ENCODE results near the gene SAE1.
A peak's percentile ranks its signal among the peaks of the same experiment; 100 is the strongest.
"Not testable (repeated sequence)": the region's sequence is repeated elsewhere in the genome, so short reads cannot be mapped to it uniquely, and the experiment has no call there.

SAE1 gene

DNA sequence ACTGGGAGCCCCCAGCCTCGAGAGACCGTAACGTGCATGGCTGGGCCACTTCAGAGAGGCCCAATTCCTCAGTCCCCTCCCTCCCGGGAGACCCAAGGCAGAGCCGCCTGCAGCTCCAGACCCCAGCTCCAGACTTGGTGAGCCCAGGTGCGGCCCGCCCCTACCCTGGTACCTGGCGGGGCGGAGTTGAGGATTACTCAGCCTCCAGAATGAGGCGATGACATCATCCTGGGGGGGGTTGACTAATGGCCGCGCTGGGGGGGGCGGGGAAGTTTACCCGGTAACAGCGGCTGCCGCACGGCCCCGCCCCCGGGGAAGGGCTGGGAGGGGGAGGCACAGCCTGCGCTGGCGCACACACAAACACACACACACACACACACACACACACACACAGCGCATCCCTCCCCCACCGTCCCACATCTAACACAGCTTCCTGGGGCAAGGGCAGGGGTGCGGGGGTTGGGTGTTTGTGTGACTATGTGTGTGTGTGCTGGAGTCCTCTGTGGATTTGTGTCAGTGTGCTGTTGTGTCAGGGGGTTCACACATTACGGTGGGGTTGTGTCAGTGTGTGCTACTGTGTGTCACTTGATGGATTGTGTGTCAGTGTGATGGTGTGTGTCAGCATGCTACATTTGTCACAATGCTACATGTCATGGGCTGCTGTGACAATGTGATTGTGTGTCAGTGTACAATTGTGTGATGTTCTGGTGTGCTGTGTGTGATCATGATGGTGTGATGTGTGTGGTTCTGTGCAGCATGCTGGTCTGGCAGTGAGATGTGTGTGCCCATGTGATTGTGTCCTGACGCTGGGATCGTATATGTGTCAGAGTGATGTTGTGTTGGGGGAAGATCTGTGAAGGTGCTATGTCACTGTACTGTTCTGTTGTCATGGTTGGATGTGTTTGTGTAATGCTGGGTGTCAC is 110.6 kb downstream of the SAE1 start:
- DNase-seq (ENCODE audit: low read depth): peak; percentile 76

DNA sequence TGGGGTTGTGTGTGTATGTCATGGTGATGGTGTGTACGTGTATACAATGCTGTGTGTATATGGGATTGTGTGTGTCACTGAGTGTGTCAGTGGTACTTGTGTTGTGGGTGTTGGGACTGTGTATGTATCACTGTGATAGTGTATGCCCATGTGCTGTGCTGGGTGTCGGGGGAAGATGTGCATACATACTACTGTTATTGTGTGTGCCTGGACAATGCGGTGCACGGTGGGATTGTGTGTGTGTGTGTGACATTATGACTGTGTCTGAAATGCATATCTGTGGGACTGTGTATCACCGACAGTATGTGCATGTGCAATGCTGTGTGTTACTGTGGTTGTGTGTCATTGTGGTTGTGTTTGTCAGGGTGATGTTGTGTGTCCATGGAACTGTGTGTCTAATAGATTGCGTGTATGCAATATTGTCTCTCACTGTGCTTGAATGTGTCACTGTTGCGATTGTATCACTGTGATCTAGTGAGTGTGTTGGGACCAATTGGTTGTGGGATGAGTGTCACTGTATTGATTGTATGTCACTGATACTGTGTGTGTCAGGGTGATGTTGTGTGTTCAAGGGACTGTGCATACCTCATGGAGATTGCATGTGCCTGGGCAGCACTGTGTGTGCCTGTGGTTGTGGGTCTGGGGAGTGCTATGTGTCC is 111.4 kb downstream of the SAE1 start:
- no peak for DNase-seq (ENCODE audit: low read depth)

DNA sequence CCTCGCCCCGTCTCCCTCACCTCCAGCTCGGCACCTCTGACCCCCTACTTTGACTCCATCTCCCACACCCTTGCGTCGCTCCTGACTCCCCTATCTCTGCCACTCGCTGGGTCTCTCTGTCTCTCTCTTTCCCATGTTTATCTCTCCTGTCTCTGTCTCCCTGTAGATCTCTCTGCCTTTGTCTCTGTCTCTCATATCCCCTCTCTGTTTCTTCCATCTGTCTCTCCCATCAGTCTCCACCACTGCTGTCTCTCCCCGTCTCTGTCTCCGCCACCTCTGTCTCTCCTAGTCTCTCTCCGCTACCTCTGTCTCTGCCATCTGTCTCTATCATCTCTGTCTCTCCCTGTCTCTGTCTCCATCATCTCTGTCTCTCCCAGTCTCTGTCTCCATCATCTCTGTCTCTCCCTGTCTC is 112.7 kb downstream of the SAE1 start:
- no peak for DNase-seq (ENCODE audit: low read depth)

DNA sequence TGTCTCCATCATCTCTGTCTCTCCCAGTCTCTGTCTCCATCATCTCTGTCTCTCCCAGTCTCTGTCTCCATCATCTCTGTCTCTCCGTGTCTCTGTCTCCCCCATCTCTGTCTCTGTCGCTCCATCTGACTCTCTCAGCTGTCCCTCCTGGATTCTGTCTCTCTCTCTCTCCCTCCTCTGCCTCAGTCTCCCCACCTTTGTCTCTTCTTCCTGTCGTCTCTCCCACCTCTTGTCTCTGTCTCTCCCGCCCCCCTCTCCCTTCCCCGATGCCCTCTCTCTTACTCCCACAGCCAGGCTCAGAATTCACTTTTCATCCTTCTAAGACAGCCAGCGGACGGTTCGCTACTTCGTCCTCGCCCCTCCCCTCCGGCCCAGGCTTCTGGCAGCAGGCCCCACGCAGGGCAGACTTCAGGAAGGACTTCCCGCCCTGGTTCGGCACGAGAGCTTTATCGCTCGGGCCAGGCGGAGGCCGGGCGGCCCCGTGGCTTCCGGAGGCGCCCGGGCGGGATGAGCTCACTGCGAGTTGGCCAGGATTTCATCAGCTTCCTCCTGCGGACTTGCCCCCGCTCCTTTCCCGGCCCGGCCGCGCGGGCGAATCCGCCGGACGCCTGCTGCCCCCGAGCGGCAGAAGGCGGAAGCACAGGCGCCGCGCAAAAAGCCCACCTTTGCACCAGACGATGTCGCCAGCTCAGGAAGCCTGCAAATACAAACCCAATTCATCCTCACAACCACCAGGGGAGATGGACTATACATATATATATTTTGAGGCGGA is 113.3 kb downstream of the SAE1 start:
- DNase-seq (ENCODE audit: low read depth): peak; percentile 88

DNA sequence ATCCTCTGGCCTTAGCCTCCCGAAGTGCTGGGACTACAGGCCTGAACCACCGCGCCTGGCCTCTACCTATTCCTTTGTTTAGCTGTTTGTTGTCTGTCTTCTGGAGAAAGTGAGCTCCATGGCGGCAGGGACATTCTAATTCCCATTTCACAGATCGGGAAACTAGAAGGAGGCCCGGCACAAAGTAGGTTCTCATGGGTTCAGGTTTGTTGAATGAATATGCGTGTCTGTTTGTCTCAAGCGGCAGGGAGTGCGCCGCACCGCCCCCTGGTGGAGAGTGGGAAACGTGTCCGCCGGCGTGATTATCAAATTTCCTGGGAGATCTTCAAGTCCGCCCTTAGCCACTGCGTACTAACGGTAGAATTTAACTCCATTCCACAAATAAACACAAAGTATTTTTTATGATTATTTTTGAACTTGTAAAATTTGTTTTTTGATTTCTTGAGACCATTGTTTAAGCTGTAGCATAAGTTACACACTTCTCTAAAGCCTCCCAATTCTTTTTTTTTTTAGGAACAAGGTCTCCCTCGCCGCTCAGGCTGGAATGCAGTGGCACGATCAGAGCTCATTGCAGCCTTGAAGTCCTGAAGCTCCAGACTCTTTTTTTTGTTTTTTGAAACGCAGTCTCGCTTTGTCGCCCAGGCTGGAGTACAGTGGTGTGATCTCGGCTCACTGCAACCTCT is 116.8 kb downstream of the SAE1 start:
- peak; percentile 70 for DNase-seq (ENCODE audit: low read depth)

DNA sequence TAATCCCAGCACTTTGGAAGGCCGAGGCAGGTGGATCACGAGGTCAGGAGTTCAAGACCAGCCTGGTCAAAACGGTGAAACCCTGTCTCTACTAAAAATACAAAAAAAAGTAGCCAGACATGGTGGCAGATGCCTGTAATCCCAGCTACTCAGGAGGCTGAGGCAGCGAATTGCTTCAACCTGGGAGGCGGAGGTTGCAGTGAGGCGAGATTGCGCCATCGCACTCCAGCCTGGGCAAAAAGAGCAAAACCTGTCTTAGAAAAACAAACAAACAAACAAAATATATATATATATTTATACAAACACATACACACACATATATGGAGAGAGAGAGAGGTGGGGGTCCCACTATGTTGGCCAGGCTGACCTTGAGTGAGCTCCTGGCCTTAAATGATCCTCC is 122.4 kb downstream of the SAE1 start:
- not testable (repeated sequence) for DNase-seq (ENCODE audit: low read depth)

DNA sequence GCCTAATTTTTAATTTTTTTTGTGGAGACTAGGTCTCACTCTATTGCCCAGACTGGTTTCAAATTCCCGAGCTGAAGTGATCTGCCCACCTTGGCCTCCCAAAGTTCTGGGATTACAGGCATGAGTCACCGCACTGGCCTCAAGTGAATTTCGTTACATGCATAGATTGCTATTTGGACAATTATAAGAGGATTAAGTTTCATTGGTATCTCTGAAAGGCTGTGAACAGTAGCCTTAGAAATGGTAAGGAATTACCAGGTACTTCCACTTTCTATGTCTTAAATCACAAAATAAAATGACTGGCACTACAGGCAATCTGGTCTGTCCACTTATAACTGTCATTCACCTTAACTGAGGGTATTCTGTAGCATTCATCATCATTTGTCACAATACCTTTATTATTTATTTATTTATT is 122.8 kb downstream of the SAE1 start:
- DNase-seq (ENCODE audit: low read depth): no peak

DNA sequence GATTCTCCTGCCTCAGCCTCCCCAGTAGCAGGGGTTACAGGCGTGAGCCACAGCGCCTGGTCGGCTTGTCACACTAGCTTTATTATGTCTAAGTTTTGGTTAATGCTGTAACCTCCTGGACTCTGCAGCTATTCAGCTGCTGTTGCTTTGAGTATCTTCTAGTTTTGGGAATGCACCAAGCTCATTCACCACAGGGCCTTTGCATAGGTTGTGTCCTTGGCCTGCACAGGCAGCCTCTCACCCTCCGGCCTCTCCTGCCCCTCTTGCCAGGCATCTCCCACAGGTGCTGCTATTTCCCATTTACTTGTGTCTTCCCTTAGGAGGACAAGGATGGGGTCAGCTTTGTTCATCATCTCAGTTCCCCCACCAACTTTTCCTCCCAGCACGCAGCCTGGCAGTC is 123.3 kb downstream of the SAE1 start:
- no peak for DNase-seq (ENCODE audit: low read depth)

DNA sequence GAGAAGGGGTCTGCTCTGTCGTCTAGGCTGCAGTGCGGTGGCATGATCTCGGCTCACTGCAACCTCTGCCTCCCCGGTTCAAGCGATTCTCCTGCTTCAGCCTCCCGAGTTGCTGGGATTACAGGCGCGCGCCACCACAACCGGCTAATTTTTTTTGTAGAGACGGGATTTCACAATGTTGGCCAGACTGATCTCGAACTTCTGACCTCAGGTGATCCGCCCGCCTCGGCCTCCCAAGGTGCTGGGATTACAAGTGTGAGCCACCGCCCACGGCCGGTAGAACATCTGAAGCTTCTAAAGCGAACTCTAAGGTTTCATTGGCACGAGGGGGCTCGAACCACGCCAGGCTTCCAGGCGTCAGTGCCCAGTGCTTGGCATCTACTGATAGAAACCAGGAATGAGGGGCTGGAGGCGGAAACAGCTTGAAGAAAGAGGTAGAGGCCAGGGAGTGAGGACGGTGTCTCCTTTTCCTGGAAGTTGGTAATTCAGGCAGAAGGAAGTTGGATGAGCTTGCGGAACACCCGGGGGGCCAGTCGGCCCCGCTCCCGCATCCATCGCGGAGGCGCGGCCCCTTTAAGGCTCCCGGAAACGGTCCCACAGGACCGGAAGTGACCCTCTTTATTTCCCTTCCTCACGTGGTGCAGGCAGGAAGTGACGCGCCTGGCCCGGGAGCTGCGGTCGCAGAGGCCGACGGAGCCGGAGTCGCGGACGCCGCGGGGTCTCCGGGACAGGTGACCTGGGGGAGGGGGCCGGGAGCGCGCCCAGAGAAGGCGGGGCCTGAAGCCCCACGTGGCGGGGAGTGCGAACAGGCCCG is 125.5 kb downstream of the SAE1 start, which contains the start of gene CCDC9:
Gene CCDC9 (plus strand): TSS at position 647 of the 814 bp plus-strand sequence. CDS start 1,876 bp downstream, outside the sequence.
- DNase-seq (ENCODE audit: low read depth): peak; percentile 94

DNA sequence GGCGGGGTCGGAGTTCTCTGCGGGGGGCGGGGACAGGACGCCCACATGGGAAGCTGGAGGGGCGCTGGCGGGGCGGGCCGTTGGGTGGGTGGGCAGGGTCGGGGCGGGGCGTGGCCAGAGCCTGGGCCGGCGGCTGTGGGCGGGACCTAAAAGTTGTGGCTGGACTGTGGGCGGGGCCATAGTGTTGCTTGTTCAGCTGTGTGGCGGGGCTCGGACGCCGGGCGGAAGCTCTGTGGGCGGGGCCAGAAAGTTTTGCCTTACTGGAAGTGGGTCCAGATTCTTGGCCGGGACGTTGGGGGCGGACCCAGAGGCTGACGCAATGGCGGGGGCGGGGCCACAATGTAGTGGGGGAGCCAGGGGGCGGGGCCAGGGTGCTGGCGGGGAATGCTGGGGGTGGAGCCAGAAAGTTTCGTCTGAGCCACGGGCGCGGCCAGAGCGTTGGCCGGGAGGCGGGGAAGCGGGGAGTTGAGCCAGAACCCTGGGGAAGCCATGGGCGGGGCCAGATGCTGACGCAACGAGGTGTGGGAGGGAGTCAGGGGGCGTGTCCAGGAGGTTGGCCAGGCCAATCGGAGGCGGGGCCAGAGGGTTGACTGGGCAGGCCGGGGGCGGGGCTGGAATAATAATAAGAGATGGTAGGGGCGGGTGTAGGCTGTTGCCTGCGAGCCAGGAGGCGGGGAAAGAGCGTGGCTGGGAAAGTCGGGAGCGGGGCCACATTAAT is 126.2 kb downstream of the SAE1 start:
- DNase-seq (ENCODE audit: low read depth): peak; percentile 100

DNA sequence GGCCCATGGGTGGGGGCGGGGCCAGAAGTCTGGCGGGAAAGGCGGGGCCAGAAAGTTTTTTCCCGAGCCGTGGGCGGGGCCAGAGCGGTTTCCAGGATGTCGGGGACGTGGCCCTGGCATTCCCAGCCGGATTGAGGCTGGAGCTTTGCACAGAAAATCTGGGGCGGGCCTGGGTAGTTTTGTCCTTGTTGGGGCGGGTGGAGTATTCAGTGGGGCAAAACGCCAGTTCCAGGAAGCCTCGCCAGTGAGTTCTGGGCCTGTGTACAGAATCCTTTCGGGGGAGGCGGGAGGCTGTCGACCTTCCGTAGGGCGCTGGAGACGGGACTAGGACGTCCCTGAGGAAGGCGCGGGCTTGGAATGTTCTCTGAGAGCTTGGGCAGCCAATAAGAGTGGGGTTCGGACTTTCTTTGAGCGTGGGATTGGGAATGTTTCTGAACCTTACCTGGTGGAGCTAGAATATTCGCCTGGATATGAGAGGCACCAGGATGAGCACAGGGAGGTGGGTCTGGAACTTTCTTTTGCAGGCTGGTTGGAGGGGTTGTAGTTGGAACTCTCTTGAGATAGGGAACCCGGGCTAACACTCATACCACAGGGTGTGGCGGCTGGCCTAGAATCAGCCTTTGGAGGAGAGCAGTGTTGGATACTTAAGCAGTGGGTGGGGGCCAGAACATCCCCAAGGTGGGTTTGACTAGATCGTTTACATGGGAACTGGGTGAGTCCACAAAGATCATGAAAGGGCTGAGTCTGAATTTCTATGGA is 127.0 kb downstream of the SAE1 start:
- no peak for DNase-seq (ENCODE audit: low read depth)

DNA sequence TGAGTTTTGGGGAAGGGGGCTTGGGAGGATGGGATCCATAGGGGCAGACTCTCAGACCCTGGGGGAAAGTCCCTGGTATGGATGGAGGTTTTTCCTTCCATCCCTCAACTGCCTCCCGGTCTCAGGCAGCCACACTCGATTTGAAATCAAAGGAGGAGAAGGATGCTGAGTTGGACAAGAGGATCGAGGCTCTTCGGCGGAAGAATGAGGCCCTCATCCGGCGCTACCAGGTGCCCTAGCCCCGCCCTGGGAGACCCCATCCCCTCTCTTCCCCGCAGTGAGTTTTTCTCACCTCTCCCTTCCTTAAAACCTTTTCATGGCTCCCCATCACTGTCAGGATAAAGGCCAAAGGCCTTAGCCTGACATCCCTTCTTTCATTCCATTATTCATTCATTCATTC is 127.8 kb downstream of the SAE1 start:
- no peak for DNase-seq (ENCODE audit: low read depth)

DNA sequence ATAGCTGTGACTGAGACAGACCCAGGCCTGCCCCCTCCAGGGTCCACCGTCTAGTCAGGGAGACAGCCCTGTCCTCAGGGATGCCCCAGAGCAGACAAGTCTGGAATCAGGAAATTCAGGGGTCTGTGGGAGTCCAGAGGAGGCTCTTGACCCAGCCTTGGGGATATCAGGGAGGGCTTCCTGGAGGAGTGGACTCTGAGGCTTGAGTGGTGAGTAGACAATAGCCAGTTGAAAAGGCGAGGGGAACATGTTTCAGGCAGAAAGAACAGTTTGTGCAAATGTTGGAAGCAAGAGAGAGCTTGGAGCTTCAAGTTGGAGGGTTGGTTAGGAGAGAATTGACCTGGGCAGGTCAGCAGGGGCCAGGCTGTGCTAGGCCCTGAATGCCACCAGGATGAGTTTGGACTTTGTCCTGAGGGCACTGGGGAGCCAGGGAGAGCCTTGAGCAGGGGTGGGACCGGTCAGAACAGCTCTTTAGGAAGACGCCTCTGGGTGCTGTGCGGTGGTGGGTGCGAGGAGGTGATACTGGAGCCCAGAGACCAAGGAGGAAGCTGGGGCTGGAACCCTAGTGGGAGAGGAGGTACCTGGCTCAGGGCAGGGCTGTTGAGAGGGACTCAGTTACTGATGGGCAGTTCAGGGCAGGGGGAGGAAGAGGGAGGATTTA is 128.4 kb downstream of the SAE1 start:
- no peak for DNase-seq (ENCODE audit: low read depth)

Data from activated T-cell treated with anti-CD3 and anti-CD28 coated beads for 24 hours (primary cell).